ENCODE data around the gene CAMLG. TPM values are rescaled to one million over a fixed set of nuclear protein-coding genes. Genes with fewer than 3 reads are reported as not detected.
A peak's percentile ranks its signal among the peaks of the same experiment; 100 is the strongest.

The CAMLG gene
- total and polyA plus RNA-seq, 9 of the 15 experiments (the other 6 are each of a cell fraction or from before 2014, with no cell fraction given), result 11.3 to 22.0 (median 16.3) TPM

- TF ChIP-seq PREB (CRISPR knock-in tag; IDR thresholded peaks at IDR 0.05) (peak; percentile 42; the same call in 1 of the 2 replicates), ZNF407 (IDR thresholded peaks at IDR 0.05; ENCODE audit: low read depth) (no peak), SRSF9 (IDR thresholded peaks at IDR 0.05; ENCODE audit: borderline replicate concordance, low read depth, low read length) (no peak), LARP7 (IDR thresholded peaks at IDR 0.05) (no peak), BCL6 (CRISPR knock-in tag; IDR thresholded peaks at IDR 0.05) (no peak), ZBTB33 (CRISPR knock-in tag; IDR thresholded peaks at IDR 0.05) (peak; percentile 76; the same call in 1 of the 2 replicates), SAFB (IDR thresholded peaks at IDR 0.05; ENCODE audit: borderline replicate concordance, low read depth, low read length) (no peak), RBM39 (optimal IDR thresholded peaks at IDR 0.05; ENCODE audit: low read depth, low read length) (no peak), FOXA1 (IDR thresholded peaks at IDR 0.05; ENCODE audit: borderline replicate concordance) (no peak), BMI1 (IDR thresholded peaks at IDR 0.05; ENCODE audit: low read length) (no peak), ZNF778 (CRISPR knock-in tag; IDR thresholded peaks at IDR 0.05) (no peak), HNRNPLL (IDR thresholded peaks at IDR 0.05; ENCODE audit: low read depth, low read length, poor library complexity, severe bottlenecking) (peak; percentile 75)
- TF ChIP-seq, protein P1, sequence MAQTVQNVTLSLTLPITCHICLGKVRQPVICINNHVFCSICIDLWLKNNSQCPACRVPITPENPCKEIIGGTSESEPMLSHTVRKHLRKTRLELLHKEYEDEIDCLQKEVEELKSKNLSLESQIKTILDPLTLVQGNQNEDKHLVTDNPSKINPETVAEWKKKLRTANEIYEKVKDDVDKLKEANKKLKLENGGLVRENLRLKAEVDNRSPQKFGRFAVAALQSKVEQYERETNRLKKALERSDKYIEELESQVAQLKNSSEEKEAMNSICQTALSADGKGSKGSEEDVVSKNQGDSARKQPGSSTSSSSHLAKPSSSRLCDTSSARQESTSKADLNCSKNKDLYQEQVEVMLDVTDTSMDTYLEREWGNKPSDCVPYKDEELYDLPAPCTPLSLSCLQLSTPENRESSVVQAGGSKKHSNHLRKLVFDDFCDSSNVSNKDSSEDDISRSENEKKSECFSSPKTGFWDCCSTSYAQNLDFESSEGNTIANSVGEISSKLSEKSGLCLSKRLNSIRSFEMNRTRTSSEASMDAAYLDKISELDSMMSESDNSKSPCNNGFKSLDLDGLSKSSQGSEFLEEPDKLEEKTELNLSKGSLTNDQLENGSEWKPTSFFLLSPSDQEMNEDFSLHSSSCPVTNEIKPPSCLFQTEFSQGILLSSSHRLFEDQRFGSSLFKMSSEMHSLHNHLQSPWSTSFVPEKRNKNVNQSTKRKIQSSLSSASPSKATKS (CRISPR knock-in tag; IDR thresholded peaks at IDR 0.05), result no peak
Measured at GRCh38 chr5:134758504-134759341, 20.4 kb downstream of the CAMLG start, which contains the start of gene DDX46 (continued).

Data from K562 (cell line).